ENCODE data around the gene SLC22A23. TPM values are rescaled to one million over a fixed set of nuclear protein-coding genes. Genes with fewer than 3 reads are reported as not detected.

The SLC22A23 gene
- total RNA-seq, 1 donor from 2014 or later, result 27.8 TPM

DNA sequence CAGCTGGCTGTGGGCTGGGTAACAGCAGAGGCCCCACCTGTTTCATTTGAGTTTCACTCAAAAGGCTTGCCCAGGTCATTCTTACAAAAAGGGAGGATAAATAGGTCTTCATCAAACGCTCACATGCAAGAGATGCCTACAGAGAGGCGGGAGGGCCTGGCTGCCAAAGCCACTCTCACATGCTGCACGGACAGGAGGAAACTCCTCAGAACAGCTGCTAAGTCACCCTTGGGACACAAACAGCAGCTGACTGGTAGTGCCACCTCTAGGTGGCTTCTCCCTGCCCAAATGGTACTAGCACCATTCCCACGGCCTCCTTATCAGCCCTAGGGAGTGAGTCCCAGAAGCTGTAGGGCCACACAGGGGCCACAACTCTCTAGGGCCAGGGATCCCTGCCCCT lies 23.8 kb downstream of the SLC22A23 start:
- intact Hi-C loops (cut with DNase I), result no loop called here
- H3K36me3 ChIP-seq, result no peaks in the 10 kb centered on the region
- no peak for DNase-seq

DNA sequence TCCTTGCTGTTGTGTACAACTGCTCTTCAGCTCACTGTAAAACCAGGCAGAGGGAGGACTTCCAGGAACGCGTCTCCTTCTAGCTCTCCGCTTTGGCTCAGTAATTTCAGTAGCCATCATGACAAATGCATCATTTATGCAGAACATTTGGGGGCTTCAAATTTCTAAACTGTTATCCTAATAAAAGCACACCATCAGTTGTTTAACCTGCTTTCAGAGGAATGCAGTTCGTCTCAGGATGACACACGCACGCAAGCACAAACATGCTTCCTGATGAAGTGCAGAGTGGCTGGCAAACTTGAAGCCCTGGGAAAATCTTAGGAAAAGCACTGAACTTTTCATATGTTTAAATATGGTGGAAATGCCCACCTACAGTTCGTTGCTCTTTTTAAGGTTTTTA lies 24.4 kb downstream of the SLC22A23 start:
- ATAC-seq (no peak), DNase-seq (no peak)
- Histone ChIP-seq H3K27ac (no peak overlapping the region), H3K36me3 (no peaks in the 10 kb centered on the region), H3K9me3 (no peaks in the 10 kb centered on the region), H3K4me1 (peaks cover 6% of the 10 kb centered on the region), H3K4me3 (no peak overlapping the region), H3K27me3 (ENCODE audit: low read depth) (no peaks in the 10 kb centered on the region)
- intact Hi-C loops (cut with DNase I), result no loop called here
- TF ChIP-seq CTCF (IDR thresholded peaks at IDR 0.05), result no peak

More for the DNA sequence above, 23.8 kb downstream of the SLC22A23 start:
- H3K4me3 ChIP-seq, result no peak overlapping the region
- peaks cover under 1% of the 10 kb centered on the region for H3K4me1 ChIP-seq
- peak in 1 of 2 donors; percentile 49 for ATAC-seq
- H3K27me3 ChIP-seq (ENCODE audit: low read depth), result no peaks in the 10 kb centered on the region
- TF ChIP-seq CTCF (IDR thresholded peaks at IDR 0.05), result no peak
- H3K27ac ChIP-seq, result no peak overlapping the region
- H3K9me3 ChIP-seq, result no peaks in the 10 kb centered on the region

GRCh38 chr6:3431994-3432393 lies 24.9 kb downstream of the SLC22A23 start:
- H3K4me1 ChIP-seq, result peaks cover 11% of the 10 kb centered on the region
- DNase-seq, result no peak
- ATAC-seq, result no peak
- intact Hi-C loops (cut with DNase I), result no loop called here
- no peak overlapping the region for H3K27ac ChIP-seq
- H3K27me3 ChIP-seq (ENCODE audit: low read depth), result no peaks in the 10 kb centered on the region
- no peaks in the 10 kb centered on the region for H3K36me3 ChIP-seq
- H3K9me3 ChIP-seq, result no peaks in the 10 kb centered on the region
- no peak for TF ChIP-seq CTCF (IDR thresholded peaks at IDR 0.05)
- H3K4me3 ChIP-seq, result no peak overlapping the region

- Histone ChIP-seq H3K27ac (no peak overlapping the region), H3K4me1 (peaks cover 15% of the 10 kb centered on the region), H3K36me3 (no peaks in the 10 kb centered on the region), H3K4me3 (no peak overlapping the region), H3K27me3 (ENCODE audit: low read depth) (no peaks in the 10 kb centered on the region), H3K9me3 (no peaks in the 10 kb centered on the region)
- DNase-seq (no peak), ATAC-seq (no peak)
- intact Hi-C loops (cut with DNase I), result no loop called here
- no peak for TF ChIP-seq CTCF (IDR thresholded peaks at IDR 0.05)
These were observed 27.6 kb downstream of the SLC22A23 start for GRCh38 chr6:3429211-3429610.

DNA sequence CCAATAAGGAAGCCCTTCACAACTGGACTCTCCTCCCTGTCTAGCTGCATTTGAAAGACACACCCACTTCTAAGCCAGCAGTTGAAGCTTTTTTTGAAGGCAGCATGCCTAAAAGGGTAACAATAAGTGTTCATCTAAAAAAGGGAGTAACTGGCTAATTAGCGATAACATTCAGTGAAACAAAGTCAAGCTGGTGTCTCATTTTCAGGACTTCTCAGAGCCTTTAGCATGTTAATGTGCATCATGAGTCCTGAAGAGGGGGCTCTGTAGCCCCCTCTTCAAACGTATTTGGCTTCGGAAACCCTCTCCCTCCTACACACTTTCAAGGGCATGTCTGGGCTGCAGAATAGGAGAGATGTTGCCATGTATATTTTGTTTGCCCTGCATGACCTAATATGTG lies 28.1 kb downstream of the SLC22A23 start:
- no peak overlapping the region for H3K27ac ChIP-seq
- no peak overlapping the region for H3K4me3 ChIP-seq
- H3K36me3 ChIP-seq, result no peaks in the 10 kb centered on the region
- intact Hi-C loops (cut with DNase I), result no loop called here
- no peaks in the 10 kb centered on the region for H3K9me3 ChIP-seq
- no peak for ATAC-seq
- no peak for DNase-seq
- no peaks in the 10 kb centered on the region for H3K27me3 ChIP-seq (ENCODE audit: low read depth)
- peaks cover 15% of the 10 kb centered on the region for H3K4me1 ChIP-seq
- no peak for TF ChIP-seq CTCF (IDR thresholded peaks at IDR 0.05)

DNA sequence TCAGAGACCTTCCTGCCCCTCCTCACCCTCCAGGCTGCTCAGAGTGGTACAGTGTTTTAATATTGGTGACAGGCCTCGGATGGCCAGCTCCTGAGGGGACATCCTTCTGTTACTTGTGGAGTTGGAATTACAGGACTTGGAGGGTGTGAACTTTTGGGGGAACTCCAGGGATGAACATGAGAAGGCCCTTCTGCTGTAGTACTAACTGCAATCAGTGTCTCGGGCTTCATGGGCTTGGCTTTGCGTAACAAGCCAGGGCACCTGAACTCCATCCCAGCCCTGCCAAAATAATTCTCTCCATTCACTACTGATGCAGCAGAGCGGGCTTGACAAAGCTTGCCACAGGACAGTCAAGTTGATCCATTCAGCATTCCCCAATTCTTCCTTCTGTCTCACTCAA lies 28.6 kb downstream of the SLC22A23 start:
- intact Hi-C loops (cut with DNase I), result no loop called here

More for the DNA sequence above, 28.6 kb downstream of the SLC22A23 start:
- H3K4me3 ChIP-seq, result no peak overlapping the region
- H3K27me3 ChIP-seq (ENCODE audit: low read depth), result no peaks in the 10 kb centered on the region
- TF ChIP-seq CTCF (IDR thresholded peaks at IDR 0.05), result no peak
- H3K4me1 ChIP-seq, result peaks cover 15% of the 10 kb centered on the region
- no peak overlapping the region for H3K27ac ChIP-seq
- no peaks in the 10 kb centered on the region for H3K36me3 ChIP-seq
- no peak for DNase-seq
- no peaks in the 10 kb centered on the region for H3K9me3 ChIP-seq
- ATAC-seq, result no peak
